Neural cell (in vitro differentiated cells): ENCODE data around the gene UGT3A2. TPM values are rescaled to one million over a fixed set of nuclear protein-coding genes. Genes with fewer than 3 reads are reported as not detected.

Source experiments
- H2AFZ ChIP-seq: fragments of 200-600, 300-800 bp; sonication (generic), shearing (Covaris generic); 2 replicates; pipeline ENCODE4 v1.6.0; 2014; ENCODE audit warnings: low read depth, mild to moderate bottlenecking, antibody characterized with exemption, low read length, moderate library complexity
- H3F3A ChIP-seq: fragments of 200-600 bp; shearing (Covaris generic); 2 replicates; pipeline ENCODE4 v1.6.1; 2016; ENCODE audit warnings: mild to moderate bottlenecking, moderate library complexity, mixed read lengths, antibody characterized with exemption, low read length; ENCODE audit not compliant: insufficient read depth, poor library complexity, severe bottlenecking
- H3K27ac ChIP-seq: fragments of 200-600, 300-800 bp; sonication (generic), shearing (Covaris generic); 2 replicates; pipeline ENCODE4 v1.5.1; 2014; ENCODE audit warnings: mild to moderate bottlenecking, low read length, moderate library complexity
- H3K27me3 ChIP-seq: fragments of 300-800, 200-600 bp; sonication (generic), shearing (Covaris generic); 2 replicates; pipeline ENCODE4 v1.6.0; 2014; ENCODE audit warnings: mild to moderate bottlenecking, low read depth, low read length, moderate library complexity; ENCODE audit not compliant: insufficient read depth
- H3K36me3 ChIP-seq: fragments of 300-800, 200-600 bp; sonication (generic), shearing (Covaris generic); 2 replicates; pipeline ENCODE4 v1.5.1; 2014; ENCODE audit warnings: mild to moderate bottlenecking, antibody characterized with exemption, low read length, moderate library complexity; ENCODE audit not compliant: insufficient read depth
- H3K4me2 ChIP-seq: fragments of 300-800, 200-600 bp; sonication (generic), shearing (Covaris generic); 2 replicates; pipeline ENCODE4 v1.6.0; 2014; ENCODE audit warnings: mild to moderate bottlenecking, low read length
- H3K4me3 ChIP-seq: fragments of 300-800, 200-600 bp; sonication (generic), shearing (Covaris generic); 2 replicates; pipeline ENCODE4 v1.5.1; 2014; ENCODE audit warnings: mild to moderate bottlenecking, low read length, moderate library complexity
- H3K79me2 ChIP-seq: fragments of 200-600 bp; shearing (Covaris generic); replicated peaks from 2 replicates; pipeline ENCODE4 v1.6.0; 2014; ENCODE audit warnings: mild to moderate bottlenecking, low read length, moderate library complexity; ENCODE audit not compliant: insufficient read depth
- H3K9ac ChIP-seq: fragments of 300-800, 200-600 bp; sonication (generic), shearing (Covaris generic); 2 replicates; pipeline ENCODE4 v1.6.1; 2016; ENCODE audit warnings: mild to moderate bottlenecking, low read length, mixed read lengths
- H3K9me2 ChIP-seq: fragments of 200-600 bp; shearing (Covaris generic); 2 replicates; pipeline ENCODE4 v1.6.1; 2016; ENCODE audit warnings: mild to moderate bottlenecking, low read length, mixed read lengths; ENCODE audit not compliant: insufficient read depth
- H3K9me3 ChIP-seq: fragments of 200-600, 300-800 bp; sonication (generic), shearing (Covaris generic); 2 replicates; pipeline ENCODE4 v1.6.1; 2016; ENCODE audit warnings: mild to moderate bottlenecking, mixed run types, low read length, moderate library complexity, mixed read lengths
- H4K20me1 ChIP-seq: fragments of 200-600 bp; shearing (Covaris generic); 2 replicates; pipeline ENCODE4 v1.6.1; 2016; ENCODE audit warnings: mild to moderate bottlenecking, mixed run types; ENCODE audit not compliant: insufficient read depth
- CTCF ChIP-seq: fragments of 450-650 bp; IDR thresholded peaks from 2 replicates; pipeline ENCODE4 v1.5.1; 2014; ENCODE audit warnings: antibody characterized with exemption, mild to moderate bottlenecking, moderate library complexity; ENCODE audit not compliant: poor library complexity, severe bottlenecking
- EP300 ChIP-seq: fragments of 450-650 bp; conservative IDR thresholded peaks from 2 replicates; pipeline ENCODE4 v1.6.1; 2014; ENCODE audit warnings: antibody characterized with exemption, mild to moderate bottlenecking, moderate library complexity; ENCODE audit not compliant: poor library complexity, severe bottlenecking
- EZH2 ChIP-seq: fragments of 200-600, 300-800 bp; shearing (Covaris generic), sonication (generic); IDR thresholded peaks from 2 replicates; pipeline ENCODE4 v1.6.1; 2014; ENCODE audit warnings: antibody characterized with exemption, low read length, borderline replicate concordance, mild to moderate bottlenecking; ENCODE audit not compliant: insufficient read depth, poor library complexity, severe bottlenecking
- MXI1 ChIP-seq: fragments of 450-650 bp; conservative IDR thresholded peaks from 2 replicates; pipeline ENCODE4 v1.6.1; 2014; ENCODE audit warnings: antibody characterized with exemption, mild to moderate bottlenecking; ENCODE audit not compliant: poor library complexity, severe bottlenecking
- POLR2AphosphoS5 ChIP-seq: IDR thresholded peaks from 2 replicates; pipeline ENCODE4 v1.6.1; 2012
- RAD21 ChIP-seq: fragments of 450-650 bp; conservative IDR thresholded peaks from 2 replicates; pipeline ENCODE4 v1.6.1; 2014; ENCODE audit warnings: antibody characterized with exemption, mild to moderate bottlenecking, moderate library complexity
- REST ChIP-seq: IDR thresholded peaks from 2 replicates; pipeline ENCODE4 v1.6.1; 2012; ENCODE audit warnings: borderline replicate concordance
- SMC3 ChIP-seq: fragments of 450-650 bp; conservative IDR thresholded peaks from 2 replicates; pipeline ENCODE4 v1.6.1; 2014; ENCODE audit warnings: antibody characterized with exemption, mild to moderate bottlenecking, moderate library complexity; ENCODE audit not compliant: poor library complexity
- TAF1 ChIP-seq: IDR thresholded peaks from 2 replicates; pipeline ENCODE4 v1.6.1; 2012; ENCODE audit warnings: low read depth
- polyA plus RNA-seq: library from polyadenylated mRNA; depleted of rRNA; stranded (reverse); fragments of >200 nt; gene quantifications from 2 replicates; pipeline ENCODE4 v1.2.3, GENCODE V29; 2014

UGT3A2 gene
- polyA plus RNA-seq, 1 donor from 2014 or later, result not detected

GRCh38 chr5:36089989-36090388 lies 23.3 kb upstream of the UGT3A2 start:
- H3K9ac ChIP-seq, result no peak overlapping the region
- no peak overlapping the region for H3K4me2 ChIP-seq
- no peaks in the 10 kb centered on the region for H3K27me3 ChIP-seq
- H3K79me2 ChIP-seq, result no peaks in the 10 kb centered on the region
- H3K27ac ChIP-seq, result no peak overlapping the region
- no peaks in the 10 kb centered on the region for H3F3A ChIP-seq
- H3K9me2 ChIP-seq, result no peaks in the 10 kb centered on the region
- no peaks in the 10 kb centered on the region for H3K36me3 ChIP-seq
- peaks cover 5% of the 10 kb centered on the region for H3K9me3 ChIP-seq
- no peaks in the 10 kb centered on the region for H4K20me1 ChIP-seq
- no peak overlapping the region for H2AFZ ChIP-seq
- no peak overlapping the region for H3K4me3 ChIP-seq
- TF ChIP-seq EP300, result no peak
- no peak for TF ChIP-seq SMC3
- no peak for TF ChIP-seq REST
- no peak for TF ChIP-seq MXI1
- no peak for TF ChIP-seq EZH2
- no peak for TF ChIP-seq POLR2AphosphoS5
- no peak for TF ChIP-seq CTCF
- no peak for TF ChIP-seq TAF1
- no peak for TF ChIP-seq RAD21

- Histone ChIP-seq H3K9me2 (no peaks in the 10 kb centered on the region), H3K9me3 (no peaks in the 10 kb centered on the region), H3K79me2 (no peaks in the 10 kb centered on the region), H2AFZ (no peak overlapping the region), H3F3A (no peaks in the 10 kb centered on the region), H3K4me3 (no peak overlapping the region), H3K36me3 (no peaks in the 10 kb centered on the region), H3K4me2 (no peak overlapping the region), H3K27me3 (no peaks in the 10 kb centered on the region), H3K27ac (no peak overlapping the region), H3K9ac (no peak overlapping the region), H4K20me1 (no peaks in the 10 kb centered on the region)
- no peak for TF ChIP-seq EP300
- TF ChIP-seq CTCF, result peak; percentile 44
Observed at GRCh38 chr5:36079200-36079781, 12.6 kb upstream of the UGT3A2 start.
